Pancreas (tissue), 10 donors: Measurements from ENCODE around the gene HMG20B. TPM values are rescaled to one million over a fixed set of nuclear protein-coding genes. Genes with fewer than 3 reads are reported as not detected.

ENCODE experiments used
- ATAC-seq, 4 donors: fragments of 200-7000 bp; cut with Tn5 transposase; one replicate each; pipeline versions ENCODE4 v1.8.0 to v1.9.1; 2020; ENCODE audit warnings: mild to moderate bottlenecking in 4 of 4, moderate library complexity in 4 of 4
- DNase-seq, 6 donors: peaks; one replicate each; pipeline ENCODE4 v3.0.0-alpha.2; 2020
- FAIRE-seq: peaks from 2 replicates; lab custom pipeline; 2012; peaks lifted over from hg19 to GRCh38; lab: Jason Lieb, UNC
- H3K27ac ChIP-seq, 4 donors: fragments of 200-600 bp; sonication (generic); 1 replicate in 3 of 4; 2 replicates in 1 of 4; pipeline versions ENCODE4 v1.5.0 to v1.8.0; 2020
- H3K27me3 ChIP-seq, 4 donors: fragments of 200-600 bp; one replicate each; pipeline ENCODE4 v1.8.0; 2021
- H3K36me3 ChIP-seq, 3 donors: fragments of 200-600 bp; sonication (generic) in 1 of 3; one replicate each; pipeline versions ENCODE4 v1.5.0 to v1.8.0; 2020 to 2021
- H3K4me1 ChIP-seq, 3 donors: fragments of 200-600 bp; one replicate each; pipeline ENCODE4 v1.8.0; 2021
- H3K4me3 ChIP-seq, 4 donors: fragments of 200-600 bp; sonication (generic) in 2 of 4; one replicate each; pipeline versions ENCODE4 v1.5.0 to v1.8.0; 2020 to 2021
- H3K9me3 ChIP-seq, 4 donors: fragments of 200-600 bp; one replicate each; pipeline ENCODE4 v1.8.0; 2021
- CTCF ChIP-seq, 4 donors: fragments of 200-600 bp; sonication (generic) in 3 of 4; IDR thresholded peaks; one replicate each; pipeline versions ENCODE4 v1.5.0 to v1.8.0; 2021; ENCODE audit warnings: antibody characterized with exemption in 4 of 4
- WGBS, 2 donors: extraction: QIAGEN DNeasy Blood & Tissue Kit; methylation state at CpG; one replicate each; pipeline ENCODE4 v1.1.7; 2013; 5-methylcytosine and 5-hydroxymethylcytosine counted together
- intact Hi-C, 3 donors: fragments of 100-400 bp; cut with DNase I; formaldehyde crosslinking; loops; one replicate each; pipeline versions ENCODE4 v1.11.1 to v1.14.2; 2022
- polyA plus RNA-seq, 2 donors: library from polyadenylated mRNA; stranded (reverse); fragments of 200-250 nt; gene quantifications; one replicate each; pipeline ENCODE4 v1.2.3, GENCODE V29; 2013
- total RNA-seq, 6 donors: library from RNA; stranded (reverse); fragmentation: NEBNext Ultra II Directional in 4 of 6; extraction: Animal tissue kit (Norgen Biotek cat#: 25700) in 4 of 6; gene quantifications; one replicate each; pipeline versions ENCODE4 v1.2.1 to v1.2.4, GENCODE V29; 2021 to 2023
- donor health status: healthy with polysubstance abuse.
- donor health status: DM: no; HTN: no; CAD: no; lungs with moderate emphysema.
- donor health status: DM: no; HTN: no; CAD: no.
- donor health status: control.
- donor health status: control.
- donor health status: Bipolar disorder and iron deficiency.
- donor health status: DM: yes; HTN: yes; CAD: no.
- donor health status: DM: no; HTN: no; CAD: no.
- donor health status: DM: no; HTN: no; CAD: no.
- donor health status: DM: yes; HTN: yes; CAD: no.

The HMG20B gene
- total and polyA plus RNA-seq, 8 donors: 26.3 to 102 (median 31.7) TPM

- H3K27me3 ChIP-seq: no peaks in the 10 kb centered on the region
- no peaks in the 10 kb centered on the region for H3K36me3 ChIP-seq
- no peak for TF ChIP-seq CTCF (IDR thresholded peaks at IDR 0.05)
- H3K9me3 ChIP-seq: no peaks in the 10 kb centered on the region
- ATAC-seq: peak; percentile 98 to 99 (median 98)
- H3K4me3 ChIP-seq: peak within 1 kb of the TSS; percentile 90 to 100 (median 96)
- peak; percentile 97 to 100 (median 99) for DNase-seq
- H3K4me1 ChIP-seq: peaks cover 0 to 13% (median 7%) of the 10 kb centered on the region in 3 donors
- peak within 1 kb of the TSS; percentile 91 to 98 (median 94) for H3K27ac ChIP-seq
- 0% methylated on average over 80 of the region's 80 CpGs for WGBS, 2 donors
- intact Hi-C loops: no loop called here
- peak; percentile 92 for FAIRE-seq
Observed at GRCh38 chr19:3626473-3627350, 54.0 kb downstream of the HMG20B start, which contains the start of gene CACTIN. Gene CACTIN (minus strand): TSS chr19:3626790. CDS start chr19:3626762, 28 bp downstream.

- peak overlapping the region in 3 of 4 donors; percentile 93 to 98 (median 94) for H3K27ac ChIP-seq
- ATAC-seq (no peak), FAIRE-seq (no peak), DNase-seq (peak in 1 of 6 donors; percentile 44)
- H3K36me3 ChIP-seq: peaks cover 0 to 6% (median 0%) of the 10 kb centered on the region in 3 donors
- intact Hi-C loops: no loop called here
- H3K4me1 ChIP-seq: peaks cover 0 to 13% (median 7%) of the 10 kb centered on the region in 3 donors
- TF ChIP-seq CTCF (IDR thresholded peaks at IDR 0.05): no peak
- H3K27me3 ChIP-seq: no peaks in the 10 kb centered on the region
- H3K4me3 ChIP-seq: peak overlapping the region in 2 of 4 donors; percentile 90 to 97
- WGBS, 2 donors: 52 to 57% methylated on average over 7 of the region's 7 CpGs
- H3K9me3 ChIP-seq: no peaks in the 10 kb centered on the region
Observed at GRCh38 chr19:3627351-3627723, 54.6 kb downstream of the HMG20B start.

Other genes starting within 250 kb of the HMG20B start
- 100 to 1,000 TPM; 106 to 203 (median 127) TPM for gene NFIC, start 206.4 kb upstream of the HMG20B start, total RNA-seq
- 10 to 100 TPM; 21.3 to 74.9 TPM for gene NFIC, start 206.4 kb upstream of the HMG20B start, polyA plus RNA-seq
- gene SMIM24, start 92.4 kb upstream of the HMG20B start, total RNA-seq: 1 to 10 TPM; 1.2 to 6.8 (median 3.1) TPM
- 100 to 1,000 TPM in 1 of 2 donors, 10 to 100 TPM in 1; 16.2 to 143 TPM for gene SMIM24, start 92.4 kb upstream of the HMG20B start, polyA plus RNA-seq
- not detected for gene SMIM44, start 89.5 kb upstream of the HMG20B start, total RNA-seq
- under 1 TPM in 1 of 2 donors, not detected in 1; 0.92 TPM for gene SMIM44, start 89.5 kb upstream of the HMG20B start, polyA plus RNA-seq
- 1 to 10 TPM; 3.2 to 8.0 (median 4.7) TPM for gene DOHH, start 72.3 kb upstream of the HMG20B start, total RNA-seq
- gene DOHH, start 72.3 kb upstream of the HMG20B start, polyA plus RNA-seq: 10 to 100 TPM in 1 of 2 donors, 1 to 10 TPM in 1; 7.3 to 10.5 TPM
- 10 to 100 TPM; 15.1 to 28.1 (median 19.2) TPM for gene FZR1, start 66.6 kb upstream of the HMG20B start, total RNA-seq
- gene FZR1, start 66.6 kb upstream of the HMG20B start, polyA plus RNA-seq: 10 to 100 TPM; 20.8 to 34.2 TPM
- 1 to 10 TPM in 4 of 6 donors, under 1 TPM in 2; 0.73 to 2.6 (median 1.7) TPM for gene TEKTIP1, start 33.8 kb upstream of the HMG20B start, total RNA-seq
- gene TEKTIP1, start 33.8 kb upstream of the HMG20B start, polyA plus RNA-seq: 1 to 10 TPM; 3.3 to 5.6 TPM
- gene MFSD12, start 15.4 kb upstream of the HMG20B start, total RNA-seq: 10 to 100 TPM; 24.8 to 53.8 (median 39.2) TPM
- gene MFSD12, start 15.4 kb upstream of the HMG20B start, polyA plus RNA-seq: 10 to 100 TPM; 29.6 to 53.6 TPM
- under 1 TPM; 0.17 to 0.34 (median 0.28) TPM for gene GIPC3, start 12.5 kb downstream of the HMG20B start, total RNA-seq
- under 1 TPM; 0.72 to 0.92 TPM for gene GIPC3, start 12.5 kb downstream of the HMG20B start, polyA plus RNA-seq
- gene TBXA2R, start 33.9 kb downstream of the HMG20B start, total RNA-seq: 1 to 10 TPM in 2 of 6 donors, under 1 TPM in 4; 0.42 to 1.2 (median 0.50) TPM
- gene TBXA2R, start 33.9 kb downstream of the HMG20B start, polyA plus RNA-seq: 1 to 10 TPM in 1 of 2 donors, under 1 TPM in 1; 0.95 to 1.5 TPM
- gene CACTIN, start 53.8 kb downstream of the HMG20B start, total RNA-seq: 10 to 100 TPM in 3 of 6 donors, 1 to 10 TPM in 3; 6.8 to 14.6 (median 10.4) TPM
- gene CACTIN, start 53.8 kb downstream of the HMG20B start, polyA plus RNA-seq: 10 to 100 TPM; 17.4 to 27.2 TPM
- gene PIP5K1C, start 127.5 kb downstream of the HMG20B start, total RNA-seq: 10 to 100 TPM; 12.9 to 21.4 (median 14.9) TPM
- gene PIP5K1C, start 127.5 kb downstream of the HMG20B start, polyA plus RNA-seq: 10 to 100 TPM; 14.1 to 24.8 TPM
- 10 to 100 TPM in 5 of 6 donors, 1 to 10 TPM in 1; 9.2 to 23.7 (median 15.1) TPM for gene TJP3, start 135.4 kb downstream of the HMG20B start, total RNA-seq
- 10 to 100 TPM; 26.2 to 36.0 TPM for gene TJP3, start 135.4 kb downstream of the HMG20B start, polyA plus RNA-seq
- gene APBA3, start 188.7 kb downstream of the HMG20B start, total RNA-seq: 10 to 100 TPM in 3 of 6 donors, 1 to 10 TPM in 3; 6.7 to 18.7 (median 9.7) TPM
- gene APBA3, start 188.7 kb downstream of the HMG20B start, polyA plus RNA-seq: 10 to 100 TPM; 21.7 to 27.1 TPM
- 10 to 100 TPM; 30.0 to 46.3 (median 36.5) TPM for gene MRPL54, start 189.7 kb downstream of the HMG20B start, total RNA-seq
- gene MRPL54, start 189.7 kb downstream of the HMG20B start, polyA plus RNA-seq: 100 to 1,000 TPM in 1 of 2 donors, 10 to 100 TPM in 1; 95.8 to 104 TPM
- gene RAX2, start 199.3 kb downstream of the HMG20B start, total RNA-seq: not detected
- gene RAX2, start 199.3 kb downstream of the HMG20B start, polyA plus RNA-seq: not detected
- gene MATK, start 213.4 kb downstream of the HMG20B start, total RNA-seq: 1 to 10 TPM in 2 of 6 donors, under 1 TPM in 2, not detected in 2; 0.69 to 3.9 (median 1.5) TPM
- 1 to 10 TPM; 1.6 to 1.8 TPM for gene MATK, start 213.4 kb downstream of the HMG20B start, polyA plus RNA-seq